Measurements from ENCODE around the gene LGALS9.

DNA sequence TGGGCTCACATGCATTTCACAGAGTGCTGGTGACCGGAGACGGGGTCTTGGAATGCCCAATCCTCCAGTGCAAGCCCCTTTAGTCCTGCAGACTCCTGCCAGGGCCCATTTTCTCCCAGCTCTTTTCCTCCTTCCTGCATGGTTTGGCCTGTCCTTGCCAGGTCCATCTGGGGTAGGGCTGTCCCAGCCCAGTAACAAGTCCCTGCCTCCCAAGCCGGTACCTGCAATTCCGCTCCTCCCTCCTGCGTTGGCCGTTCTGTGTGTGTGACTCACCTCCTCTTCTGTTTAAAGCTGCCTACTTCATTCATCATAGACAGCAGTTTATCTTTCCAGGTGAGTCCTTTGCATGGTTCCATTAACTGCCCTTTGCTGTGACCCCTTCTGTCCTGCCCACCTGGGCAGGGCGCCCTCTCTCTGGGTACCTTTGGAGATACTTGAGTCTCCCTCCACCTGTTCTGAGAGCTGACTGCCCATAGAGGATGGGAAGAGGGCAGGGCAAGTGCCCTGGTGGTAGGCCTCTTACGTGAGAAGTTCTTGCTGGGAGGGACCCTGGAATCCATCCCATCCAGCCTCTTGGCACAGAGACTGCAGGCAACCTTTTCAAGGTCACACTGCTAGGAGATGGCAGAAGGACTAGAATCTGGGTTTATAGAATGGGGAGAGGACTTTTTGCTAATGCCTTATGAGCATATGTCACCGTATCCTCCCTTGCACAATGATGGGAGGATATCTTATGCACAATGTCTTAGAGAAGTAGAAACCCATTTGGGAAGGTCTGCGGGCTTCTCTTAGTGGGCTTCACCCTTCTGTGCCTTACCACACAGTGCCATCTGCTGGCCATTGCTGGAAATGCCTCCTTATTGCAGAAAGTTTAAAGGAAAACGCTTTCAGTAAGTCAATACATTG, 29.7 kb upstream of the LGALS9 start:
- TF ChIP-seq EZH2 (IDR thresholded peaks at IDR 0.05) = no peak
- TF ChIP-seq FOXP2 (optimal IDR thresholded peaks at IDR 0.05; ENCODE audit: control extremely low read depth, extremely low read length, insufficient read depth) = no peak

Measured in SK-N-MC (cell line).